Nephron progenitor cell (in vitro differentiated cells): ENCODE results near the gene BCL6B.
A peak's percentile ranks its signal among the peaks of the same experiment; 100 is the strongest.
"Not testable (repeated sequence)": the region's sequence is repeated elsewhere in the genome, so short reads cannot be mapped to it uniquely, and the experiment has no call there.

ENCODE experiments used
- DNase-seq: peaks from one replicate; pipeline ENCODE4 v3.0.0; 2021
- H3K27ac Mint-ChIP-seq: 2 replicates; pipeline ENCODE4 v1.8.0; 2021; ENCODE audit warnings: mild to moderate bottlenecking, moderate library complexity, mixed read lengths
- H3K27me3 Mint-ChIP-seq: 2 replicates; pipeline ENCODE4 v1.8.0; 2021; ENCODE audit warnings: mild to moderate bottlenecking, low read depth, mixed read lengths; ENCODE audit not compliant: poor library complexity
- H3K36me3 Mint-ChIP-seq: 2 replicates; pipeline ENCODE4 v1.8.0; 2021; ENCODE audit warnings: low read depth, mixed read lengths
- H3K4me1 Mint-ChIP-seq: 2 replicates; pipeline ENCODE4 v1.8.0; 2021; ENCODE audit warnings: mixed read lengths
- H3K4me3 Mint-ChIP-seq: 2 replicates; pipeline ENCODE4 v1.8.0; 2021; ENCODE audit warnings: mild to moderate bottlenecking, moderate library complexity, mixed read lengths
- H3K9me3 Mint-ChIP-seq: 2 replicates; pipeline ENCODE4 v1.8.0; 2021; ENCODE audit warnings: mild to moderate bottlenecking, moderate library complexity, mixed read lengths
- TF ChIP-seq, protein P1 (sequence below): fragments of 200-600 bp; sonication (generic); IDR thresholded peaks from 2 replicates; pipeline ENCODE4 v1.5.0; 2021; ENCODE audit warnings: antibody characterized with exemption

BCL6B gene

DNA sequence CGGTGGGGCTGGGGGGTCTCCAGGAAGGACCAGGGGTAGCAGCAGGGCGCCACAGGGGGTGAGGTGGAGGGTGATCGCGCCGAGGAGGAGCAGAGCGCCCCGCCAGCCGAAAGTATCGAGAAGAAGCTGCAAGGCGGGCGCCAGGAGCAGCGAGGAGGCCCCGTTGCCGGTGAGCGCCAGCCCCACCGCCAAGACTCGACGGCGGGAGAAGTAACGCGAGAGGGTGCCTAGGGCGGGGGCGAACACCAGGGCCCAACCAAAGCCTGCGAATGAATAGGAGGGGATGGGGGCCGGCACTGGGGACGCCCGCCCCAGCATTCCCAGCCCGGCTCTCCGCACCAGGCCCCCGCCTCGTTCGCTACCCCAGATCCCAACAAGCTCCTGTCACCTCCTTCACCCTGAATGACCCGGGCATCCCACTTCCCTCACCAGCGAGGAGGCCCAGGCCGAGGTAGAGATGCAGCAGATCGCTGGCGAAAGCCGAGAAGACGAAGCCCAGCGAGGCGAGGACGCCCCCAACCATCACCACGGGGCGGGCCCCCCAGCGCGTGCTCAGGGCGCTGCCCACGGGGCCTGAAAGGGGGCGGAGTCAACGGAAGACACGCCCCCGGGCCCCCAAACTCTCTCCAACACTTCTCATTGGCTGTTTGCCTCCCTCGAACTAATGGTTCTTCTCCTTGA lies 19.8 kb downstream of the BCL6B start:
- peak; percentile 44 for DNase-seq
- Mint-ChIP-seq H3K4me3 (peak overlapping the region; percentile 64), H3K27ac (no peak overlapping the region), H3K27me3 (peaks cover 30% of the 10 kb centered on the region), H3K9me3 (no peaks in the 10 kb centered on the region), H3K4me1 (peaks cover 63% of the 10 kb centered on the region), H3K36me3 (no peaks in the 10 kb centered on the region)
- TF ChIP-seq, protein P1, sequence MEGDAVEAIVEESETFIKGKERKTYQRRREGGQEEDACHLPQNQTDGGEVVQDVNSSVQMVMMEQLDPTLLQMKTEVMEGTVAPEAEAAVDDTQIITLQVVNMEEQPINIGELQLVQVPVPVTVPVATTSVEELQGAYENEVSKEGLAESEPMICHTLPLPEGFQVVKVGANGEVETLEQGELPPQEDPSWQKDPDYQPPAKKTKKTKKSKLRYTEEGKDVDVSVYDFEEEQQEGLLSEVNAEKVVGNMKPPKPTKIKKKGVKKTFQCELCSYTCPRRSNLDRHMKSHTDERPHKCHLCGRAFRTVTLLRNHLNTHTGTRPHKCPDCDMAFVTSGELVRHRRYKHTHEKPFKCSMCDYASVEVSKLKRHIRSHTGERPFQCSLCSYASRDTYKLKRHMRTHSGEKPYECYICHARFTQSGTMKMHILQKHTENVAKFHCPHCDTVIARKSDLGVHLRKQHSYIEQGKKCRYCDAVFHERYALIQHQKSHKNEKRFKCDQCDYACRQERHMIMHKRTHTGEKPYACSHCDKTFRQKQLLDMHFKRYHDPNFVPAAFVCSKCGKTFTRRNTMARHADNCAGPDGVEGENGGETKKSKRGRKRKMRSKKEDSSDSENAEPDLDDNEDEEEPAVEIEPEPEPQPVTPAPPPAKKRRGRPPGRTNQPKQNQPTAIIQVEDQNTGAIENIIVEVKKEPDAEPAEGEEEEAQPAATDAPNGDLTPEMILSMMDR: no peak

DNA sequence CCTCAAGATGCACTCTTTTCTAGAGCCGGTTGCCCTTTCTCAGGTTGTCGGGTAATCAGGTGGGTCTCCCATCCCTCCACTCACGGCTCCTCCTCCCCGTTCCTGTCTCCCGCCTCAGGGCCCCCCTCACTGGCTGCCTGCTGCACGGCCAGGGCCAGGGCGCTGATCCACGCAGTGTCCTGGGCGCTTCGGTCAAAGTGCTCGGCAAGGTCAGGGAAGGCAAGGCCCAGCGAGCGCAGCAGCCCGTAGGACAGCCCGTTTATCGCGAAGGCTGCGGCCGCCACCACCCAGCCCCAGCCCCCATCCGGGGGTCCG lies 20.3 kb downstream of the BCL6B start:
- peaks cover 59% of the 10 kb centered on the region for H3K4me1 Mint-ChIP-seq
- peaks cover 30% of the 10 kb centered on the region for H3K27me3 Mint-ChIP-seq
- TF ChIP-seq, protein P1: no peak
- no peak overlapping the region for H3K27ac Mint-ChIP-seq
- no peak for DNase-seq
- no peaks in the 10 kb centered on the region for H3K9me3 Mint-ChIP-seq
- H3K4me3 Mint-ChIP-seq: peak overlapping the region; percentile 64
- no peaks in the 10 kb centered on the region for H3K36me3 Mint-ChIP-seq

DNA sequence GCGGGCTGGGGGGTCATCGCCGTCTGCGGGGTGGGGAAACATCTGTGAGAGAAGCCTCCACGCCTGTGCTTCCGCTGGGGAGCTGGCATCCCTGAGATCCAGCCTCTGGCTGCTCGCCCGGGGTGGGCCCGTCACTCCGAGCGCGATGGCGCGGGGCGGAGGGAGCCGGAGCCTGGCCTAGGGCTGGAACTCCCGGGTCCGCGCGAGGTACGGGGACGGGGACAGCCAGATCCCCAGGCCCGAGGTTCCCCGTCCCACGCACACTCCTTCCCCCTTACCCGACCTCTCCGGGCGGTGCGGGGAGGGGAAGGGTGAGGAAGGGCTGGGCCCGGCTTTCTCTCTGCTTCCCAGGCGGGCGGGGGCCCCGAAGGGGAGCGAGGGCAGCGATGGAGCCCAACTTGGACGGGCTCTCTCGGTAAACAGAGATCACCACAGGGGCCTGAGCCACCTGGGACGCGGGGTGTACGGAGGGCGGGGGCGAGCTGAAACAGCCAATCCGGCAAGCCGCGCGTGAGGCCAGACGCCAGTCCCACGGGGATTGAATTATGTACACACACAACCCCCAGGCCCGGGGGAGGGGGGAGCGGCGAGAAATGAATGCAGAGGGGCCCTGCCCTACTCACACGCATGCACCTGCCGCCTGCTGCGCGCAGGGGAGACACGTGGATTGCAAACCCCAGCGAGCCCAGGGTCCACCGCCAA lies 20.8 kb downstream of the BCL6B start, which contains the start of gene SLC16A11:
Gene SLC16A11, minus strand, starts transcription at position 596 of the 702 bp plus-strand sequence. Its CDS starts 579 bp downstream, at position 17.
- Mint-ChIP-seq H3K27ac (no peak within 1 kb of the TSS), H3K9me3 (no peaks in the 10 kb centered on the region), H3K4me1 (peaks cover 54% of the 10 kb centered on the region), H3K4me3 (peak within 1 kb of the TSS; percentile 64), H3K36me3 (no peaks in the 10 kb centered on the region), H3K27me3 (peaks cover 30% of the 10 kb centered on the region)
- TF ChIP-seq, protein P1: no peak
- DNase-seq: peak; percentile 59

DNA sequence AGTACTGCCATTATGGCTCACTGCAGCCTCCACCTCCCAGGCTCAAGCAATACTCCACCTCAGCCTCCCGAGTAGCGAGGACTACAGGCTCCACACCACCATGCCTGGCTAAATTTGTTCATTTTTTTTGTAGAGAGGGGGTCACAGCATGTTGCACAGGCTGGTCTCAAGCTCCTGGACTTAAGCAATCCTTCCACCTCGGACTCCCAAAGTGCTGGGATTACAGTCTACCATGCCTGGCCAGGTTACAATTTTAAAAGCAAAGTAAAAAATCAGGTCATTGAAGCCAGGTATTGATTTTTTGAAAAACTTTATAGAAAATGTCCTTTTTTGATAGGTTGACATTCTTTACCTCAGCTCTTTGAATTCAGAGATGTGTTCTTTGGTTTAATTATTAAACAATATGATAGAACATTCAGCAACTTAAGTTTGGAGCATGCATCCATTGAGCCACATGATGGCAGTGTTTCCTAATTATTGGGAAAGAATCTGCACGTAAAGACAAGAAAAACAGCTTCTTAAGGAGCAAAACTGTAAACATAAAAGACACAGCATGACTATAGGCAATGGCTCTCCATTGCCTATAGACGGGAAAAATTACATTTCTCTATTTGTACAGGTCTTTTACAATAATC lies 22.8 kb downstream of the BCL6B start:
- Mint-ChIP-seq H3K4me3 (peak overlapping the region; percentile 84), H3K36me3 (no peaks in the 10 kb centered on the region), H3K9me3 (no peaks in the 10 kb centered on the region), H3K4me1 (peaks cover 49% of the 10 kb centered on the region), H3K27ac (no peak overlapping the region), H3K27me3 (peaks cover 30% of the 10 kb centered on the region)
- TF ChIP-seq, protein P1: peak; percentile 94
- peak; percentile 39 for DNase-seq

DNA sequence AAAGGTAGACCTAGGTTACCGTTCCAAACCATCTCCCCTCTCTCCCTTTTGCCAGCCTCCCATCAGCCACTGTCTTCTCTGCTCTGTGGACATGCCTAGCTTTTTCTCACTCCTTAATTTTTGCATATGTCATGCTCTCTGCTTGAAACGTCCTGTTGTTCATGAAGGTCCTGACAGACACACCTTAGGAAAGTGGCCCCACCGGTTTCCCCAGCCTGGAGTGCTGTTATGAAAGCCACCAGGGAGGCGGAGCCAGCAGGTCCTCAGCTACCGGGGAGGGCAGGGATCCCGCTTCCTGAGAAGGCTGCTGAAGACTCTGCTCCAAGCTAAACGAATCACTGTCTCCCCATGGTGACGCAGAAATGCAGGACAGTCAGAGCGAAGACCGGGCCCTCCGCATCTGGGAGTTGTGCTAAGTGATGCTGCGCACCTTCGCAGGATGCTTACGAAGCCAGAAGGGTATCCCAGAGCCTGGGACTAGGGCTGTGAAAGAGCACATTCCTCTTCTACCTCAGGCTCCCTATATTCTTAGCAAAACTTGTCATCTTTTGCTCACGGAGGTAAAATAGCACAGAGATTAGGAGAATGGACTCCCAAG lies 23.4 kb downstream of the BCL6B start:
- TF ChIP-seq, protein P1: no peak
- no peaks in the 10 kb centered on the region for H3K9me3 Mint-ChIP-seq
- peaks cover 45% of the 10 kb centered on the region for H3K4me1 Mint-ChIP-seq
- peaks cover 31% of the 10 kb centered on the region for H3K27me3 Mint-ChIP-seq
- peak overlapping the region; percentile 84 for H3K4me3 Mint-ChIP-seq
- DNase-seq: peak; percentile 48
- no peaks in the 10 kb centered on the region for H3K36me3 Mint-ChIP-seq
- H3K27ac Mint-ChIP-seq: peak overlapping the region; percentile 14

DNA sequence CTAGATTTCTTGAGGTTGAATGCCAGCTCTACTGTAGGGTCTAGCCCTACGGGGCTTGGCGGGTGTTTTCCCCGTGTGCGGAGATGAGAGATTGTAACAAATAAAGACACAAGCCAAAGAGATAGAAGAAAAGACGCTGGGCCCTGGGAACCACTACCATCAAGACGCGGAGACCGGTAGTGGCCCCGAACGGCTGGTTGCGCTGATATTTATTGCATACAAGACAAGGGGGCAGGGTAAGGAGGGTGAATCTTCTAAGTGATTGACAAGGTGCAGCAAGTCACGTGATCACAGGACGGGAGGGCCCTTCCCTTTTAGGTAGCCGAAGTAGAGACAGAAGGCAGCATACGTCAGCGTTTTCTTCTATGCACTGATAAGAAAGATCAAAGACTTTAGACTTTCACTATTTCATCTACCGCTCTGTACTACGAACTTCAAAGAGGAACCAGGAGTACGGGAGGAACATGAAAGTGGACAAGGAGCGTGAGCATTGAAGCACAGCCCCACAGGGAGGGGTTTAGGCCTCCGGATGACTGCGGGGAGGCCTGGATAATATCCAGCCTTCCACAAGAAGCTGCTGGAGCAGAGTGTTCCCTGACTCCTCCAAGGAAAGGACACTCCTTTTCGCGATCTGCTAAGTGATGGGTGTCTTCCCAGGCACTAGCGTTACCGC lies 24.0 kb downstream of the BCL6B start:
- peaks cover 38% of the 10 kb centered on the region for H3K4me1 Mint-ChIP-seq
- not testable (repeated sequence) for H3K9me3 Mint-ChIP-seq, H3K36me3 Mint-ChIP-seq
- peak; percentile 33 for DNase-seq
- peaks cover 27% of the 10 kb centered on the region for H3K27me3 Mint-ChIP-seq
- H3K4me3 Mint-ChIP-seq: peak overlapping the region; percentile 84
- peak overlapping the region; percentile 14 for H3K27ac Mint-ChIP-seq
